GM12801 (cell line): ENCODE results near the gene LRRN4.

Source experiments
- TF ChIP-seq, protein P1 (sequence below): IDR thresholded peaks from one replicate; pipeline ENCODE4 v1.5.1; 2011; ENCODE audit warnings: control low read depth; ENCODE audit not compliant: insufficient read length; ENCODE audit errors: extremely low read depth

Gene LRRN4

DNA sequence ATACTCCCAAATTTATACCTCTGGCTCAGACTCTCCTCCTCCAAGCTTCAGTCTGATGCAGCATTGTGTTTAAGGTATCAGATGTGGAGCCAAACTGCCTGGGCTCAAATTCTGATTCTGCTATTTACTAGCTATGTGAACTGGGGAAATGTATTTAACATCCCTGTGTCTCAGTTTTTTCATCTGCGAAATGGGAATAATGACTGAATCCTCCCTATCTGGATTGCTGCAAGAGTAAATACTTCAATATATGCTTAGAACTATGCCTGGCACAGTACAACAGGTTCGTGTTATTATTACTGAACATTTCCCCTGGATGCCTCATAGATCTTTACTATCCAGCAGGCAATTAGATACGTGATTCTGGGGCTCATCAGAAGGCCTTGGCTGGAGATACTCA is 5.5 kb downstream of the LRRN4 start:
- TF ChIP-seq, protein P1, sequence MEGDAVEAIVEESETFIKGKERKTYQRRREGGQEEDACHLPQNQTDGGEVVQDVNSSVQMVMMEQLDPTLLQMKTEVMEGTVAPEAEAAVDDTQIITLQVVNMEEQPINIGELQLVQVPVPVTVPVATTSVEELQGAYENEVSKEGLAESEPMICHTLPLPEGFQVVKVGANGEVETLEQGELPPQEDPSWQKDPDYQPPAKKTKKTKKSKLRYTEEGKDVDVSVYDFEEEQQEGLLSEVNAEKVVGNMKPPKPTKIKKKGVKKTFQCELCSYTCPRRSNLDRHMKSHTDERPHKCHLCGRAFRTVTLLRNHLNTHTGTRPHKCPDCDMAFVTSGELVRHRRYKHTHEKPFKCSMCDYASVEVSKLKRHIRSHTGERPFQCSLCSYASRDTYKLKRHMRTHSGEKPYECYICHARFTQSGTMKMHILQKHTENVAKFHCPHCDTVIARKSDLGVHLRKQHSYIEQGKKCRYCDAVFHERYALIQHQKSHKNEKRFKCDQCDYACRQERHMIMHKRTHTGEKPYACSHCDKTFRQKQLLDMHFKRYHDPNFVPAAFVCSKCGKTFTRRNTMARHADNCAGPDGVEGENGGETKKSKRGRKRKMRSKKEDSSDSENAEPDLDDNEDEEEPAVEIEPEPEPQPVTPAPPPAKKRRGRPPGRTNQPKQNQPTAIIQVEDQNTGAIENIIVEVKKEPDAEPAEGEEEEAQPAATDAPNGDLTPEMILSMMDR = no peak

DNA sequence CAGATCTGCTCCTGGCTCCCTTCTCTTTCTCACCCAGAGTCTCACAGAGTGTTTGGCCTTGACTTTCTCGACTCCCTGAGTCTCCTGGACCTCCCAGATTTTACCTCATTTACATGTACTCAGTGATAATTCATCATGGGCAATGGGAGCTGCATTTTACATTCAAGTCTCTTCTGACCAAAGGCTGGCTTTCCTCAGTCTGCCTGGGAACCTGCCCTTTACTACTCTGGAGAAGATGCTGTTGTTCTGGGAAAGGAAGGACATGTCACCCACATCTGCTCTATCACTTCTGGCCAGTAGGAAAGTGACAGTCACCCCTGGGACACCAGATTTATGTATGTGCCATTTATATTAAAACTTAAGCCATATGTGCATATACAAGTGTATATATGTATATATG is 7.4 kb downstream of the LRRN4 start:
- TF ChIP-seq, protein P1 = no peak

DNA sequence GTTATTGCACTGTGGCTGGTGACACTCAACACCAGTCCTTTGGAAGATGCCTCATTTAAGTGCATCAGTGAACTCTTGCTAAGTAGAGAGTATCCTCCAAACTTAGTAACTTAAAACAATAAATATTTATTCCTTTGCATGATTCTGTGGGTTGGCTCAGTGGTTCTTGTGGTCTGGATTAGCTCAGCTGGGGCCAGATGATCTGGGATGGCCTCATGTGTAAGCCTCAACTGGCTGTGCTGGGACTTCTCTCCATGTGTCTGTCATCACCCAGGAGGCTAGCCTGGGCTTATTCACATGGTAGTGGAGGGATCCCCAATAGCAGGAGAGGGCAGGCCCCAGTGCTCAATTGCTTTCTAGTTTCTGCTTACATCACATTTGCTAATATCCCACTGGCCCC is 8.3 kb downstream of the LRRN4 start:
- TF ChIP-seq, protein P1 = no peak

DNA sequence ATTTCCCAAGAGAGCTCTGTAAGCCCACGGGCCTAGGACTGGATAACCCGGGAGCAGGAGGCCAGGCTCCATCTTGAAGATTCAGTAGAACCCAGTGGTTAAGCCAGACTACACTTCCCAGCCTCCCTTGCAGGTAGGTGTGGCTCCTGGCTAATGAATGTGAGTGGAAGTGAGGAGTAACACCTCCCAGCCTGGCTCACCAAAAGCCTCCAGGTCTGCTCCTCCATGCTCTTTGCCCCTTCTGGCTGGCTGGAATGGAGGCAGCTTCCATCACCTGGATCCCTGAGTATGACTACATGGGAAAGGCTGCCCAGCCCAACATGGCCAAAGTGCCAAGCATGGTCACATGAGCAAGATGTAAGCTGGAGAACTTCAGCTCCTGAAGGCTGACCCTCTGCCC is 9.7 kb downstream of the LRRN4 start:
- TF ChIP-seq, protein P1 = no peak

DNA sequence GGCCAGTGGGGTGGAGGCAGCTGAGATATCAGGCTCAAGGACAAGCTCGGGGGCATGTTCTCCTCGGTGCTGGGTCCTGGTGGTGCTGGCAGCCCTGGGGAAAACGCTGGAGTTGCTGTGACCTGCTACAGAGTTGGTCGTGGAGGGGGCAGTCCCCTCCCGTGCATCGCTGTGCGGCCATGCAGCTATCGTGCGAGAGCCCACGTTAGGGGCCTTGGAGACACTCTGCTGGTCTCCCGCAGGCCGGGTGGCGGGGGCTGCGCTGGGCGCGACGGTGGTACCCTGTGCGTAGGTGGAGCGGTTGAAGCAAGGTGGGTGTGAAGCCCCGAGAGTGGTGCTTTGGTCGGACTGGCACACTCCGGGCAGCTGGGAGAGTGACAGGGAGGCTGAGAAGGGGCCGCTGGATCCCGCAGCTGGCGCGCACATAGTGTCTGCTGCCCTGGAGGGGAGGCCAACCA is 12.0 kb downstream of the LRRN4 start:
- TF ChIP-seq, protein P1 = no peak

DNA sequence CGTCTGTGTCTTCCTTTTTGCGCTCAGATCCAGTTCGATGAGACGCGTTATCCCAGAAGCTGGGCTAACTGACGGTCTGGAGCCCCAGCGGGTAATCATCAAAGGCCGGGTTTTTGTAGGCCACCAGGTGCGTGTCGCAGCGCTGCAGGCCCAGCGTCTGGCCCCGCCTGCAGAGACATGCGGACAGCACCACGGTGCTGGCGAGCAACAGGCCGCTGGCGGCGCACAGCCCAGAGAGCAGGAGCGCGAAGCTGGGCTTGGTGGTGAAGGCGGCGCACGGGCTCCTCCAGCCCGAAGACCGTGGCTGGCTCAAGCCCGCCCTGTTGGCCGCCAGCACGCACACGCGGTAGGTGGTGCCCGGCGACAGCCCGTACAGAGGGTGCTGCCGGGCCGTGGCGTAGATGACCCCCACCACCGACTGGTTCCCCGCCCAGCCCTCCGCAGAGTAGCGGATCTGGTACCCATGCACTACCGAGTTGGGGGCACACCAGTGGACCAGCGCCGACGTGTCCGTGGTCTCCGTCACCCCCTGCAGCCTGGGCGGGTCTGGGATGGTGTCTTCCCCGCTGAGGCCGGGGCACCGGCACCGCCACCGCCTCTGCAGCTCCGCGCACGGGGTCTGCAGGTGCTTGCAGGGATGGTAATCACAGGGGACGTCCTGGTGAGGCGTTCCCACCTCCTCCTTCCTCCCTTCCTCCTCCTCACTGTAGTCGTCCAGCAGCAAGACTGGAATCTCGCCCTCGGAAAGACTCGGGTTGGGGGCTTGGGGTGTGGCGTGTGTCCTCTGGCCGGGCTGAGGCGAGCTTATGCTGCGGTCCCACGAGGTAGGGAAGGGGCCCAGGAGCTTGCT is 12.7 kb downstream of the LRRN4 start:
- TF ChIP-seq, protein P1 = no peak

DNA sequence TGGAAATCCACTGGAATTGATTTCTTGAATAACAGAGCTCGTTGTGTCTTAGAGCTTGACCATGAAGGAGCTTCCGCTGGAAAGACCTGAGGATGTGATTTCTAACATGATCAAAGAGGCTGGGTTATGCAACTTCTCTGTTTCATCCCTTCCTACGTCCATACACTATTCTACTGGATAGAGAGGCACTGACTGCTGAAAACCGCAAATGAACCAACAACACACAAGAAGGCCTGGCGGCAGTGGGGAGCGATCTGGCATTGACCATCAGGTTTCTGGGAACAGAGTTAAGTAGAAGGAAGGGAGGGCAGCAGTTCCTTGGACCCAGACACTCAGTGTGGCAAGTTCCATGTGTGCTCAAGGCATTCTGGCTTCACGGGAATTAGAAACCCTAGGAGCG is 13.3 kb downstream of the LRRN4 start:
- TF ChIP-seq, protein P1 = no peak
